ENCODE data around the gene NPIPA8.
"Not testable (repeated sequence)": the region's sequence is repeated elsewhere in the genome, so short reads cannot be mapped to it uniquely, and the experiment has no call there.

The NPIPA8 gene

DNA sequence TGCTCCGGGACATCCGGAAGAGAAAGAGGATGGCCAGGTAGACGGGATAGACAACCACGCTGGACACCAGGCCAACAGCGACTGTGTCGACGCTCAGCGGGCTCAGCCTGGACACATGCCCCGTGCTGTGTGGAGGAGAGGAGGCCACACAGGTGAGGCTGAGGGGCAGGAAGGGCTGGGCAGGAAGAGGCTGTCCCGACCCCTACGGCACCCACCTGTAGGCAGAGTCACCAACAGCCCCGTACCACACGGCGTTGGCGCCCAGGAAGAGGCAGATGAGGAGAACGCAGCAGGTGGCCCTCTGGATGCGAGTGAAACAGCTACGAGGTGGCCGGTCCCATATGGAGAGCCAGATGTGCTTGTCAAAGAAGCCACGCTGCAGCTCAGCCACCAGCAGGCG lies at the start of gene NPIPA8:
TSS of gene NPIPA8 (minus strand) at position 101 of the 400 bp plus-strand sequence. CDS start 4,074 bp downstream, outside the sequence.
- not testable (repeated sequence) for H3K9ac ChIP-seq (ENCODE audit: low read length in 5 of 5); H3K9me3 ChIP-seq (ENCODE audit: control insufficient read depth in 5 of 5, low read length in 5 of 5); H3K4me1 ChIP-seq (ENCODE audit: control insufficient read depth in 5 of 5, insufficient read depth in 5 of 5, low read length in 5 of 5); H3K27ac ChIP-seq (ENCODE audit: low read depth, low read length); H3K4me3 ChIP-seq (ENCODE audit: low read depth in 1 of 5, low read length in 5 of 5); H3K27me3 ChIP-seq (ENCODE audit: control insufficient read depth in 5 of 5, insufficient read depth in 4 of 5, low read length in 5 of 5); H3K36me3 ChIP-seq (ENCODE audit: control insufficient read depth in 5 of 5, insufficient read depth in 5 of 5, low read length in 5 of 5)

GRCh38 chr16:18385285-18385684 lies 48.7 kb upstream of the NPIPA8 start:
- H3K9ac ChIP-seq (ENCODE audit: low read length in 5 of 5); H3K27me3 ChIP-seq (ENCODE audit: control insufficient read depth in 5 of 5, insufficient read depth in 4 of 5, low read length in 5 of 5); H3K4me3 ChIP-seq (ENCODE audit: low read depth in 1 of 5, low read length in 5 of 5); H3K27ac ChIP-seq (ENCODE audit: low read depth, low read length); H3K9me3 ChIP-seq (ENCODE audit: control insufficient read depth in 5 of 5, low read length in 5 of 5); H3K4me1 ChIP-seq (ENCODE audit: control insufficient read depth in 5 of 5, insufficient read depth in 5 of 5, low read length in 5 of 5); H3K36me3 ChIP-seq (ENCODE audit: control insufficient read depth in 5 of 5, insufficient read depth in 5 of 5, low read length in 5 of 5): not testable (repeated sequence)

- H3K9me3 ChIP-seq (ENCODE audit: control insufficient read depth in 5 of 5, low read length in 5 of 5); H3K36me3 ChIP-seq (ENCODE audit: control insufficient read depth in 5 of 5, insufficient read depth in 5 of 5, low read length in 5 of 5); H3K27ac ChIP-seq (ENCODE audit: low read depth, low read length): not testable (repeated sequence)
These were observed 48.3 kb upstream of the NPIPA8 start for GRCh38 chr16:18384869-18385268.

DNA sequence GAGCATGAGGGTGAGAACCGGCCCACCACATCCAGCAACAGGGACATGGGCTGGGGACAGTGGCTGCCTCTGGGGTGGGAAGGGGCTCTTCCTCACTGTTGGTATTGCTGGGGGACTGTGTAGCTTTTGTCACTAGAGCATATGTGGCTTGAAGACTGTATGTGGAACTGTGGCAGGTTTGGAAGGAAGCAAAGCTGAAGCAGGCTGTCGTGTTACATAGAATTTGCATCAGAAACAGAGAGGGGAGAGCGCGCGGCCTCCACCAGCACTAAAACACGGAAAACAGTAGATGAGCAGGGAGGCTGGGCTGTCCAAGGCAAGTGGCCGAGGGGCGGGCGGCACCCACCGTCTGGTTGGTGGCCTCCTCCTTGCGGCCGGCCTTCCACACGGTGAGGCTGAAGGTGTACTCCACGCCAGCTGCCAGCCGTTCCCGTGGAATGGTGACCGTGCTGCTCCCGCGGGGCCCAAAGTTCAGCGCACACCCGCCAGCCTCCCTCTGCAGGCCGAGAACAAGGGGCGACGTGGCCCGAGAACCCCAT lies 47.6 kb upstream of the NPIPA8 start:
- not testable (repeated sequence) for H3K36me3 ChIP-seq (ENCODE audit: control insufficient read depth in 5 of 5, insufficient read depth in 5 of 5, low read length in 5 of 5); H3K4me3 ChIP-seq (ENCODE audit: low read depth in 1 of 5, low read length in 5 of 5); H3K27me3 ChIP-seq (ENCODE audit: control insufficient read depth in 5 of 5, insufficient read depth in 4 of 5, low read length in 5 of 5); H3K27ac ChIP-seq (ENCODE audit: low read depth, low read length); H3K4me1 ChIP-seq (ENCODE audit: control insufficient read depth in 5 of 5, insufficient read depth in 5 of 5, low read length in 5 of 5); H3K9ac ChIP-seq (ENCODE audit: low read length in 5 of 5); H3K9me3 ChIP-seq (ENCODE audit: control insufficient read depth in 5 of 5, low read length in 5 of 5)

More at GRCh38 chr16:18384869-18385268, 48.3 kb upstream of the NPIPA8 start:
- H3K4me3 ChIP-seq (ENCODE audit: low read depth in 1 of 5, low read length in 5 of 5); H3K9ac ChIP-seq (ENCODE audit: low read length in 5 of 5); H3K27me3 ChIP-seq (ENCODE audit: control insufficient read depth in 5 of 5, insufficient read depth in 4 of 5, low read length in 5 of 5); H3K4me1 ChIP-seq (ENCODE audit: control insufficient read depth in 5 of 5, insufficient read depth in 5 of 5, low read length in 5 of 5): not testable (repeated sequence)

DNA sequence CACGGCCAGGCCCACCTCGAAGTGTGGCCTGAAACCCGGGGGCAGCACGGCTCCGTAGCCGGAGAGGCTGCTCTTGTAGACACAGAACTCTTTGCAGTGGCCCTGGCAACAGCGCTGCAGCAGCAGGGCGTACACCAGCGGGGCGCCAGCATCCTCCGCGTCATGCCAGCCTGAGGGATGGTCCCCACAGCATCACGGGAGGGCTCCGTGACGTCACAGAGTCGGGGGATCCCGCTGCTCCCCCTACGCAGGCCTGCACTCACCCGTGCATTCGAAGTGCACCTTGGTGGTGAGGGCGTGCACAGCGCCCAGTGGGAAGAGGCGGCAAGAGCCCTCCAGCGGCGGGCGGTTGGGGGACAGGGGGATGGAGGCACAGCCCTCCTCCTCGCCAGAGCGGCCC lies 46.2 kb upstream of the NPIPA8 start:
- H3K36me3 ChIP-seq (ENCODE audit: control insufficient read depth in 5 of 5, insufficient read depth in 5 of 5, low read length in 5 of 5); H3K9ac ChIP-seq (ENCODE audit: low read length in 5 of 5); H3K27me3 ChIP-seq (ENCODE audit: control insufficient read depth in 5 of 5, insufficient read depth in 4 of 5, low read length in 5 of 5); H3K4me3 ChIP-seq (ENCODE audit: low read depth in 1 of 5, low read length in 5 of 5); H3K27ac ChIP-seq (ENCODE audit: low read depth, low read length); H3K9me3 ChIP-seq (ENCODE audit: control insufficient read depth in 5 of 5, low read length in 5 of 5); H3K4me1 ChIP-seq (ENCODE audit: control insufficient read depth in 5 of 5, insufficient read depth in 5 of 5, low read length in 5 of 5): not testable (repeated sequence)

- not testable (repeated sequence) for H3K9ac ChIP-seq (ENCODE audit: low read length in 5 of 5); H3K27me3 ChIP-seq (ENCODE audit: control insufficient read depth in 5 of 5, insufficient read depth in 4 of 5, low read length in 5 of 5); H3K36me3 ChIP-seq (ENCODE audit: control insufficient read depth in 5 of 5, insufficient read depth in 5 of 5, low read length in 5 of 5); H3K9me3 ChIP-seq (ENCODE audit: control insufficient read depth in 5 of 5, low read length in 5 of 5); H3K4me1 ChIP-seq (ENCODE audit: control insufficient read depth in 5 of 5, insufficient read depth in 5 of 5, low read length in 5 of 5); H3K27ac ChIP-seq (ENCODE audit: low read depth, low read length); H3K4me3 ChIP-seq (ENCODE audit: low read depth in 1 of 5, low read length in 5 of 5)
These were observed 11.2 kb upstream of the NPIPA8 start for GRCh38 chr16:18347742-18348141.

DNA sequence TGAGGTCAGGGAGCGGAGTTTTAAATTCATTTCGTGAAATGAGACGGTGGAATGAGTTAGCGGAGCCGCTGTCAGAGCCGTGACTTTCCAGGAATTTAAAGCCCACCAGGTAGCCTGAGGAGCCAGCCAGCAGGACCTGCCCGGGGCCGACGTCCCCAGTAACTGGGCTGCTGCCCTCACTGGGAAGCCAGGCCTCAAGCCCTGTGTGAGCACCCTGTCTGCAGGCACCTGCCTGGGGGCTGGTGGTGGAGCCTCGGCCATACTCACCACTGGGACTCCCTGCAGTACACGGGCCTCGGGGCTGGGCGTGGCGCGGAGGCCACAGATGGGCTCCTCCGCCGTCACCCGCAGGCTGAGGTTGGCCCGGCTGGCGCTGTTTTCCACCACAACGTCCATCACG lies 10.5 kb upstream of the NPIPA8 start:
- H3K27me3 ChIP-seq (ENCODE audit: control insufficient read depth in 5 of 5, insufficient read depth in 4 of 5, low read length in 5 of 5); H3K9me3 ChIP-seq (ENCODE audit: control insufficient read depth in 5 of 5, low read length in 5 of 5); H3K4me3 ChIP-seq (ENCODE audit: low read depth in 1 of 5, low read length in 5 of 5); H3K36me3 ChIP-seq (ENCODE audit: control insufficient read depth in 5 of 5, insufficient read depth in 5 of 5, low read length in 5 of 5); H3K4me1 ChIP-seq (ENCODE audit: control insufficient read depth in 5 of 5, insufficient read depth in 5 of 5, low read length in 5 of 5); H3K9ac ChIP-seq (ENCODE audit: low read length in 5 of 5); H3K27ac ChIP-seq (ENCODE audit: low read depth, low read length): not testable (repeated sequence)

- H3K27me3 ChIP-seq (ENCODE audit: control insufficient read depth in 5 of 5, insufficient read depth in 4 of 5, low read length in 5 of 5); H3K9me3 ChIP-seq (ENCODE audit: control insufficient read depth in 5 of 5, low read length in 5 of 5); H3K36me3 ChIP-seq (ENCODE audit: control insufficient read depth in 5 of 5, insufficient read depth in 5 of 5, low read length in 5 of 5); H3K4me3 ChIP-seq (ENCODE audit: low read depth in 1 of 5, low read length in 5 of 5); H3K4me1 ChIP-seq (ENCODE audit: control insufficient read depth in 5 of 5, insufficient read depth in 5 of 5, low read length in 5 of 5); H3K9ac ChIP-seq (ENCODE audit: low read length in 5 of 5); H3K27ac ChIP-seq (ENCODE audit: low read depth, low read length): not testable (repeated sequence)
These were observed 8.1 kb upstream of the NPIPA8 start for GRCh38 chr16:18344634-18345033.

DNA sequence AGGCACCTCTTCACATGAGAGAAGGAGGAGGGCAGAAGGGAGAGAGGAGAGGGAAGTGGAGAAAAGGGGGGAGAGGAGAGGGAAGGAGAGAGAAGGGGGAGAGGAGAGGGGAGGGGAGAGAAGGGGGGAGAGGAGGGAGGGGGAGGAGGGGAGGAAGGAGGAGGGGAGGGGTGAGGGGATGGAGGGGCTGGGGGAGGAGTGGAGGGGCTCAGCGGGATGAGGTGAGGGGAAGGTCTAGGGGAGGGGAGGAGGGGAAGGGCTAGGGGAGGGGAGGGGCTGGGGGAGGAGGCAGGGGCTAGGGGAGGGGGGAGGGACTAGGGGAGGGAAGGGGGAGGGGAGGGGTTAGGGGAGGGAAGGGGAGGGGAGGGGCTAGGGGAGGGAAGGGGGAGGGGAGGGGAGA lies 5.5 kb upstream of the NPIPA8 start:
- H3K4me1 ChIP-seq (ENCODE audit: control insufficient read depth in 5 of 5, insufficient read depth in 5 of 5, low read length in 5 of 5); H3K27me3 ChIP-seq (ENCODE audit: control insufficient read depth in 5 of 5, insufficient read depth in 4 of 5, low read length in 5 of 5); H3K36me3 ChIP-seq (ENCODE audit: control insufficient read depth in 5 of 5, insufficient read depth in 5 of 5, low read length in 5 of 5); H3K27ac ChIP-seq (ENCODE audit: low read depth, low read length); H3K4me3 ChIP-seq (ENCODE audit: low read depth in 1 of 5, low read length in 5 of 5); H3K9me3 ChIP-seq (ENCODE audit: control insufficient read depth in 5 of 5, low read length in 5 of 5); H3K9ac ChIP-seq (ENCODE audit: low read length in 5 of 5): not testable (repeated sequence)

- H3K9ac ChIP-seq (ENCODE audit: low read length in 5 of 5); H3K9me3 ChIP-seq (ENCODE audit: control insufficient read depth in 5 of 5, low read length in 5 of 5); H3K27ac ChIP-seq (ENCODE audit: low read depth, low read length); H3K4me1 ChIP-seq (ENCODE audit: control insufficient read depth in 5 of 5, insufficient read depth in 5 of 5, low read length in 5 of 5); H3K36me3 ChIP-seq (ENCODE audit: control insufficient read depth in 5 of 5, insufficient read depth in 5 of 5, low read length in 5 of 5); H3K27me3 ChIP-seq (ENCODE audit: control insufficient read depth in 5 of 5, insufficient read depth in 4 of 5, low read length in 5 of 5); H3K4me3 ChIP-seq (ENCODE audit: low read depth in 1 of 5, low read length in 5 of 5): not testable (repeated sequence)
These were observed 5.0 kb upstream of the NPIPA8 start for GRCh38 chr16:18341417-18341960.

DNA sequence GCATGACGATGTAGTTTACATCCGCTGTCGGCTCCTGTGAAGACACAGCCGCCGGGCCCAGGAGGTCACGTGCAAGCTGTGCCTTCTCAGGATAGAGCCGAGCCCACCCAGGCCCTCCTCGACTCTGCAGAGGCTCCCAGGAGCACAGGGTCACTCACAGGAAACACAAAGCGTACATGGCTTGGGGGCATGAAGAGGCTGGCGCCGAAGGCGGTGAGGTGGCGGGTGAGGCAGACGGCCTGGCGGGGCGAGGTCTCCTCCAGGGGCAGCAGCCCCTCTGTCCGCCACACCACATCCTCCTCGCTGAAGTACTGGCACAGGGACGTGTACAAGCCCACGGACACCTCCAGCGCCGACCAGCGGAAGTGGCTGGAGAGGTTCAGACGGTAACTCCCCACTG lies 2.7 kb upstream of the NPIPA8 start:
- H3K9ac ChIP-seq (ENCODE audit: low read length in 5 of 5); H3K4me3 ChIP-seq (ENCODE audit: low read depth in 1 of 5, low read length in 5 of 5); H3K4me1 ChIP-seq (ENCODE audit: control insufficient read depth in 5 of 5, insufficient read depth in 5 of 5, low read length in 5 of 5): not testable (repeated sequence)

More for the DNA sequence above, 2.7 kb upstream of the NPIPA8 start:
- not testable (repeated sequence) for H3K27ac ChIP-seq (ENCODE audit: low read depth, low read length); H3K36me3 ChIP-seq (ENCODE audit: control insufficient read depth in 5 of 5, insufficient read depth in 5 of 5, low read length in 5 of 5); H3K27me3 ChIP-seq (ENCODE audit: control insufficient read depth in 5 of 5, insufficient read depth in 4 of 5, low read length in 5 of 5); H3K9me3 ChIP-seq (ENCODE audit: control insufficient read depth in 5 of 5, low read length in 5 of 5)

Data from subcutaneous abdominal adipose tissue (tissue), 5 donors.